AG10803 (cell line): ENCODE results near the gene CPSF6.

Experiments used
- DNase-seq: peaks from one replicate; pipeline ENCODE4 v3.0.0; 2010; ENCODE audit warnings: low read depth
- H3K4me3 ChIP-seq: 2 replicates; pipeline ENCODE4 v1.5.1; 2011; ENCODE audit warnings: mild to moderate bottlenecking, low read length, control low read depth
- TF ChIP-seq, protein P1 (sequence below): conservative IDR thresholded peaks from 2 replicates; pipeline ENCODE4 v1.5.1; 2011; ENCODE audit warnings: mild to moderate bottlenecking, low read length, control low read depth, inconsistent platforms

The CPSF6 gene

DNA sequence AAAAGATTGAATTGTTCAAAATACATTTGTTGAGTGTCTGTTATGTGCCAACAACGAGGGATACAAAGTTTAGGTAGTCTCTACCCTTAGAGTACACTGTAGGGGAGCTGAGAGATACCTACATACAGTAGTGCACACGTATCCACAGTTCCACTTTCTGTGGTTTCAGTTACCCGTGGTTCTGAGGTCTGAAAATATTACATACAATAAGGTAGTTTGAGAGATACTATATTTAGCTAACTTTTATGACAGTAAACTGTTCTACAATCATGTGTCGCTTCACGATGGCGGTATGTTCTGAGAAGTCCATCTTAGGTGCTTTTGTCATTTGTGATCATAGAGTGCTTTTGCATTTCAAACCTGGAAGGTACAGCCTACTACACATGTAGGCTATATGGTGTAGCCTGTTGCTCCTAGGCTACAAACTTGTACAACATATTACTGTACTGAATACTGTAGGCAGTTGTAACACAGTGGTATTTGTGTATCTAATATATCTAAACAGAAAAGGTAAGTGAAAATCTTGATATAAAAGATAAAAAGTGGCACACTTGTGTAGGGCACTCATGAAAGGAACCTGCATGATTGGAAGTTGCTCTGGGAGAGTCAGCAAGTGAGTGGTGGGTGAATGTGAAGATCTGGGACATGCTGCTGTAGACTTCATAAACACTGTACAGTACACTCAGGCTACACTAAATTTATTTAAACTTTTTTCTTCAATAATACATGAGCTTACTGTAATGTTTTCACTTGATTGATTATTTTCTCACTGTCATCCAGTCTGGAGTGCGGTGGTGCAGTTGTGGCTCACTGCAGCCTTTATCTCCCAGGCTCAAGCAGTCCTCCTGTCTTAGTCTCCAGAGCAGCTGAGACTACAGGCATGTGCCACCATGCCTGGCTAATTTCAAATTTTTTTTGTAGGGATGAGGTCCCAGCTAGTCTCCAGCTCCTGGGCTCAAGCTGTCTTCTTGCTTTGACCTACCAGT is 4.0 kb downstream of the CPSF6 start:
- no peak for DNase-seq
- TF ChIP-seq, protein P1, sequence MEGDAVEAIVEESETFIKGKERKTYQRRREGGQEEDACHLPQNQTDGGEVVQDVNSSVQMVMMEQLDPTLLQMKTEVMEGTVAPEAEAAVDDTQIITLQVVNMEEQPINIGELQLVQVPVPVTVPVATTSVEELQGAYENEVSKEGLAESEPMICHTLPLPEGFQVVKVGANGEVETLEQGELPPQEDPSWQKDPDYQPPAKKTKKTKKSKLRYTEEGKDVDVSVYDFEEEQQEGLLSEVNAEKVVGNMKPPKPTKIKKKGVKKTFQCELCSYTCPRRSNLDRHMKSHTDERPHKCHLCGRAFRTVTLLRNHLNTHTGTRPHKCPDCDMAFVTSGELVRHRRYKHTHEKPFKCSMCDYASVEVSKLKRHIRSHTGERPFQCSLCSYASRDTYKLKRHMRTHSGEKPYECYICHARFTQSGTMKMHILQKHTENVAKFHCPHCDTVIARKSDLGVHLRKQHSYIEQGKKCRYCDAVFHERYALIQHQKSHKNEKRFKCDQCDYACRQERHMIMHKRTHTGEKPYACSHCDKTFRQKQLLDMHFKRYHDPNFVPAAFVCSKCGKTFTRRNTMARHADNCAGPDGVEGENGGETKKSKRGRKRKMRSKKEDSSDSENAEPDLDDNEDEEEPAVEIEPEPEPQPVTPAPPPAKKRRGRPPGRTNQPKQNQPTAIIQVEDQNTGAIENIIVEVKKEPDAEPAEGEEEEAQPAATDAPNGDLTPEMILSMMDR: no peak
- H3K4me3 ChIP-seq: no peak overlapping the region

DNA sequence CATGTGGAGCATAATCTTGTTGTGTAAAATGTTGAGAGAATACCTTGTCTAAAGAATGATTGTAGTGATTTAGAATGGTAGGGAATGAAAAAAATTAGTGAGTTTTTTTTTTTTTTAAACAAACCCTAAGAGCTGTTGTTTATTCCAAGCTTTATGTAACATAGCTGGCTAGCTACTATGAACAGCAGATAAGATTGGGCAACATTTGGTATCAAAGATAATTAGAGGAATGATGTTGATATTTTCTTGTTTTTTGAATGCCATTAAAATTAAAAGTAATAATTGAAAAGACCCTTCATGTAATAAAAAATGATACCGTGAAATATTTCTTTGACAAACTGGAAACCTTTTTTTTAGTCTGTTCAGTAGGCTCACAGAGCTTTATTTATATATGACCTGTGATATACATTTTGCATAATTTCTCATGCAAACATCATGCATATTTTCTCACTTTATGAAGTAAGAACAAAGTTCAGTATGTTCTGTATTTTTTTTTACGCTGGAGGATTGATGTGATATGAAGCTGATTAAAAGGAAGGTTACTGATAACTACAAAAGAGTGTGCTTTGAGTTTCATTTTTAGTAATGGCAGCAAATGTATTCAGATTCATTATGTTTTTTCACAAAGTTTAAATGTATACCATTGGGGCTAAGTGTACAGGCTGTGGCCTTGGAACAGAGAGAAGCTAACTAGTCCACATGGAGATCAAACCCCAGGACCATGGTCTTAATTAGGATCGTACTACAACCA is 8.1 kb downstream of the CPSF6 start:
- no peak for DNase-seq
- no peak overlapping the region for H3K4me3 ChIP-seq
- TF ChIP-seq, protein P1: no peak

DNA sequence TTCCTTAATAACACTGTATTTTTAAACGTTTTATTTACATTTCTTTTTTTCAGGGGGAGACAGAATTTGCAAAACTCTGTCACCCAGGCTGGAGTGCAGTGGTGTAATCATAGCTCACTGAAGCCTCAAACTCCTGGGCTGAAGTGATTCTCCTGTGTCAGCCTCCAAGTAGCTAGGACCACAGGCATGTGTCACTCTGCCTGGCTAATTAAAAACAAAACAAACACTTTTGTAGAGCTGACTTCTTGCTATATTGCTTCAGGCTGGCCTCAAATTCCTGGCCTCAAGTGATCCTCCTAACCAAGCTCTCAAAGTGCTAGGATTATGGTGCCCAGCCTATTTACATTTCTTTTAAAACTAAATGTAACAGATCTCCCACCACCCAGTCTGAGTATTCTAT is 12.7 kb downstream of the CPSF6 start:
- H3K4me3 ChIP-seq: no peak overlapping the region
- TF ChIP-seq, protein P1: no peak
- DNase-seq: peak; percentile 67

DNA sequence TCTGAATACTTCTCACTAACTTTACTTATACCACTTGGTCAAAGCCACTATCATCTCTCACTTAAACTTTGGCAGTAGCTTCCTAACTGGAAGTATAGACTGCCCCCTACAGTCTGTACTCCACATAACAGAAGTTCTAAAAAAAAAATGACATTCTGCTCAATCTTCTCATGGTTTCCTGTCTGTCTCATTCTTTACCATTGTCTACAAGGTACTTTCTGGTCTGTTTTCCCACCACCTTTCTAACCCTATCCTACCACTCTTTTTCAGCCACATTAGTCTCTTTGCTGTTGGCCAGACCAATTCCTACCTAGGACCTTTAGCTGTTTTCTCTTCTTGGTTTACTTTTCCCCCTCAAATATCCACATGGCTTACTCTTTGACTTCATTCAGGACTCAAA is 14.7 kb downstream of the CPSF6 start:
- DNase-seq: peak; percentile 53
- TF ChIP-seq, protein P1: peak; percentile 66
- no peak overlapping the region for H3K4me3 ChIP-seq

DNA sequence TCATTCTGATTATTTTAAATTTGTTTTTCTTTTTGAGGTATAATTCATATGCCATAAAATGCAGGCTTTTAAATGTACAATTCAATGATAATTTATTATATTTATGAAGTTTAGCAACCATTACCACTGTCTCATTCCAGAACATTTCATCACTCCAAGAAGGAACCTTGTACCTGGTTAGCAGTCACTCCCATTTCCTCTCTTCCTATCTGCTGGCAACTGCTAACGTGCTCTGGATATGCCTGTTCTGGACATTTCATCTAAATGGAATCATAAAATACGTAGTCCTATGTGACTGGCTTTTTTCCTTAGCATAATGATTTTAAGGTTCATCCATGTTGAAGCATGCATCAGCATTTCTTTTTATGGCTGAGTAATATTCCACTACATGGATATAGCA is 15.5 kb downstream of the CPSF6 start:
- DNase-seq: no peak
- H3K4me3 ChIP-seq: no peak overlapping the region
- TF ChIP-seq, protein P1: no peak

DNA sequence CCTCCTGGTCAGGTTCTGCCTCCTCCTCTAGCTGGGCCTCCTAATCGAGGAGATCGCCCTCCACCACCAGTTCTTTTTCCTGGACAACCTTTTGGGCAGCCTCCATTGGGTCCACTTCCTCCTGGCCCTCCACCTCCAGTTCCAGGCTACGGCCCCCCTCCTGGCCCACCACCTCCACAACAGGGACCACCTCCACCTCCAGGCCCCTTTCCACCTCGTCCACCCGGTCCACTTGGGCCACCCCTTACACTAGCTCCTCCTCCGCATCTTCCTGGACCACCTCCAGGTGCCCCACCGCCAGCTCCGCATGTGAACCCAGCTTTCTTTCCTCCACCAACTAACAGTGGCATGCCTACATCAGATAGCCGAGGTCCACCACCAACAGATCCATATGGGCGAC is 19.3 kb downstream of the CPSF6 start:
- DNase-seq: no peak
- TF ChIP-seq, protein P1: no peak
- no peak overlapping the region for H3K4me3 ChIP-seq
